ENCODE data around the gene SLC16A6.
"Not testable (repeated sequence)": the region's sequence is repeated elsewhere in the genome, so short reads cannot be mapped to it uniquely, and the experiment has no call there.

Gene SLC16A6

GRCh38 chr17:68220186-68220585 lies 70.7 kb downstream of the SLC16A6 start:
- DNase-seq (ENCODE audit: low read depth): not testable (repeated sequence)

- DNase-seq (ENCODE audit: low read depth): not testable (repeated sequence)
Measured at GRCh38 chr17:68219429-68219828, 71.5 kb downstream of the SLC16A6 start.
